Smooth muscle cell (in vitro differentiated cells): ENCODE measurements around the gene SH3BP5L. TPM values are rescaled to one million over a fixed set of nuclear protein-coding genes. Genes with fewer than 3 reads are reported as not detected.

Experiments
- DNase-seq: peaks from one replicate; lab custom pipeline; 2025; ENCODE audit not compliant: unreplicated experiment; lab: John Stamatoyannopoulos, UW
- H2AFZ ChIP-seq: fragments of 200-600 bp; sonication (generic); 2 replicates; pipeline ENCODE4 v1.6.0; 2016; ENCODE audit warnings: antibody characterized with exemption, low read depth, mild to moderate bottlenecking
- H3F3A ChIP-seq: fragments of 200-600 bp; sonication (generic); 2 replicates; pipeline ENCODE4 v1.6.0; 2017; ENCODE audit warnings: antibody characterized with exemption, low read depth
- H3K27ac ChIP-seq: fragments of 200-600 bp; sonication (generic); 2 replicates; pipeline ENCODE4 v1.5.1; 2016; ENCODE audit warnings: low read depth, mild to moderate bottlenecking
- H3K27me3 ChIP-seq: fragments of 200-600 bp; sonication (generic); 2 replicates; pipeline ENCODE4 v1.6.1; 2016; ENCODE audit warnings: low read depth, mild to moderate bottlenecking
- H3K36me3 ChIP-seq: fragments of 200-600 bp; sonication (generic); 2 replicates; pipeline ENCODE4 v1.5.1; 2016; ENCODE audit warnings: low read depth
- H3K4me1 ChIP-seq: fragments of 200-600 bp; sonication (generic); 2 replicates; pipeline ENCODE4 v1.5.1; 2016; ENCODE audit warnings: low read depth
- H3K4me2 ChIP-seq: fragments of 200-600 bp; sonication (generic); 2 replicates; pipeline ENCODE4 v1.6.0; 2016; ENCODE audit warnings: mild to moderate bottlenecking
- H3K4me3 ChIP-seq: fragments of 200-600 bp; sonication (generic); 2 replicates; pipeline ENCODE4 v1.5.1; 2016; ENCODE audit warnings: mild to moderate bottlenecking
- H3K79me2 ChIP-seq: fragments of 200-600 bp; sonication (generic); 2 replicates; pipeline ENCODE4 v1.6.0; 2016; ENCODE audit warnings: low read depth, mild to moderate bottlenecking
- H3K9ac ChIP-seq: fragments of 200-600 bp; sonication (generic); 2 replicates; pipeline ENCODE4 v1.6.0; 2016; ENCODE audit warnings: low read depth
- H3K9me3 ChIP-seq: fragments of 200-600 bp; sonication (generic); replicated peaks from 2 replicates; pipeline ENCODE4 v1.5.1; 2016; ENCODE audit warnings: low read depth
- H4K20me1 ChIP-seq: fragments of 200-600 bp; sonication (generic); 2 replicates; pipeline ENCODE4 v1.6.0; 2016; ENCODE audit warnings: low read depth
- CTCF ChIP-seq: fragments of 200-600 bp; sonication (generic); IDR thresholded peaks from 2 replicates; pipeline ENCODE4 v1.5.1; 2017; ENCODE audit warnings: borderline replicate concordance, mild to moderate bottlenecking, antibody characterized with exemption; ENCODE audit not compliant: insufficient read depth, poor library complexity, severe bottlenecking
- WGBS: methylation state at CpG from one replicate; pipeline ENCODE4 v1.1.7; 2016; ENCODE audit warnings: low lambda C conversion rate; 5-methylcytosine and 5-hydroxymethylcytosine counted together
- polyA plus RNA-seq: library from polyadenylated mRNA; unstranded; fragments of >200 nt; fragmentation: Nextera tagmentation; extraction: Ambion mirVana; gene quantifications from 2 replicates; pipeline ENCODE4 v1.2.1, GENCODE V29; 2016
- total RNA-seq: library from RNA; depleted of rRNA; stranded (reverse); fragments of >200 nt; gene quantifications from 2 replicates; pipeline ENCODE4 v1.2.3, GENCODE V29; 2014

The SH3BP5L gene
- total and polyA plus RNA-seq, 2 experiments from 2014 or later: 7.4 to 18.6 TPM

- peaks cover 19% of the 10 kb centered on the region for H3K4me1 ChIP-seq
- H3K36me3 ChIP-seq: no peaks in the 10 kb centered on the region
- peak overlapping the region; percentile 86 for H3K4me2 ChIP-seq
- H4K20me1 ChIP-seq: peaks cover 37% of the 10 kb centered on the region
- WGBS: 60% methylated on average over 9 of the region's 10 CpGs
- peak overlapping the region; percentile 96 for H2AFZ ChIP-seq
- H3K79me2 ChIP-seq: peaks cover 49% of the 10 kb centered on the region
- H3K4me3 ChIP-seq: peak overlapping the region; percentile 78
- no peaks in the 10 kb centered on the region for H3K27me3 ChIP-seq
- no peak for DNase-seq
- peak overlapping the region; percentile 97 for H3K9ac ChIP-seq
- H3K27ac ChIP-seq: peak overlapping the region; percentile 95
- no peaks in the 10 kb centered on the region for H3K9me3 ChIP-seq
- no peak for TF ChIP-seq CTCF
- peaks cover 4% of the 10 kb centered on the region for H3F3A ChIP-seq
Measured at GRCh38 chr1:248825136-248825535, 579 bp downstream of the SH3BP5L start.

GRCh38 chr1:248824701-248825100 is 1.0 kb downstream of the SH3BP5L start:
- 93% methylated on average over 3 of the region's 3 CpGs for WGBS
- Histone ChIP-seq H3K27me3 (no peaks in the 10 kb centered on the region), H3K79me2 (peaks cover 54% of the 10 kb centered on the region), H3K4me2 (peak overlapping the region; percentile 86), H3K9ac (peak overlapping the region; percentile 97), H3K4me1 (peaks cover 19% of the 10 kb centered on the region), H4K20me1 (peaks cover 41% of the 10 kb centered on the region), H3K9me3 (no peaks in the 10 kb centered on the region), H3F3A (peaks cover 4% of the 10 kb centered on the region), H3K36me3 (no peaks in the 10 kb centered on the region), H3K4me3 (peak overlapping the region; percentile 78), H2AFZ (no peak overlapping the region), H3K27ac (peak overlapping the region; percentile 95)
- no peak for DNase-seq
- no peak for TF ChIP-seq CTCF

GRCh38 chr1:248824301-248824700 is 1.4 kb downstream of the SH3BP5L start:
- H4K20me1 ChIP-seq: peaks cover 45% of the 10 kb centered on the region
- peak overlapping the region; percentile 97 for H3K9ac ChIP-seq
- no peak overlapping the region for H2AFZ ChIP-seq
- H3K27ac ChIP-seq: no peak overlapping the region
- H3K4me2 ChIP-seq: peak overlapping the region; percentile 86
- H3K79me2 ChIP-seq: peaks cover 58% of the 10 kb centered on the region
- H3K4me1 ChIP-seq: peaks cover 19% of the 10 kb centered on the region
- H3K27me3 ChIP-seq: no peaks in the 10 kb centered on the region
- no peaks in the 10 kb centered on the region for H3K9me3 ChIP-seq
- peaks cover 4% of the 10 kb centered on the region for H3F3A ChIP-seq
- no peak for DNase-seq
- peak overlapping the region; percentile 78 for H3K4me3 ChIP-seq
- no peak for TF ChIP-seq CTCF
- 88% methylated on average over 1 of the region's 1 CpG for WGBS
- no peaks in the 10 kb centered on the region for H3K36me3 ChIP-seq

DNA sequence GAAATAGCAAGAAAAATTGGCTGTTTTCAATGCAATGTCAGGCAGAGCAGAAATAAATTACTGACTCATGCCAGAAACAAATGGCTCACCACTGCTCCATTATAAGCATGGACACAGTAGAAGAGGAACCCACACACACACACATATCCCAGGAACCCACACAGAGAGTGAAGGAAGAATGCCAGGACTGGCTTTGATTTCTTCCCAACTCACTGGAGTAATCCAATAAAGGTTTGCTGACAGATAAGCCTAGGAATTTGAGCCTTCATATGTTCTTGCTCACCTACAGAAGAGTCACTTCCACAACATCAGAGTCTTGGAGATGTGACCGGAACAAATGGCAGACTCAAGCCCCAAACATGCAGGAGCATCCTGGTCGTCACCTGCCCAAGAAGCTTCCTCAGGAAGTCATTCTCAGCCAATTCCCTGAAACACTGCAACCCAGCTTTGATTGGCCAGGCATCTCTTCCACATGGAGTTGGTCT is 2.2 kb downstream of the SH3BP5L start:
- Histone ChIP-seq H4K20me1 (peaks cover 53% of the 10 kb centered on the region), H3K79me2 (peaks cover 63% of the 10 kb centered on the region), H3K4me2 (peak overlapping the region; percentile 86), H3F3A (peaks cover 4% of the 10 kb centered on the region), H3K4me1 (peaks cover 19% of the 10 kb centered on the region), H3K27me3 (no peaks in the 10 kb centered on the region), H3K4me3 (no peak overlapping the region), H3K36me3 (no peaks in the 10 kb centered on the region), H3K9me3 (no peaks in the 10 kb centered on the region), H2AFZ (no peak overlapping the region), H3K9ac (no peak overlapping the region), H3K27ac (no peak overlapping the region)
- no peak for DNase-seq
- TF ChIP-seq CTCF: no peak
- WGBS: 96% methylated on average over 2 of the region's 2 CpGs
